HG02588 (cell line): ENCODE measurements around the gene C17orf50.

Source experiments
- ATAC-seq: cut with Tn5 transposase; IDR thresholded peaks from one replicate; pipeline ENCODE4 v1.9.1; 2021; ENCODE audit warnings: mild to moderate bottlenecking, moderate library complexity; ENCODE audit not compliant: unreplicated experiment

C17orf50 gene

GRCh38 chr17:35760587-35760986, at the start of gene C17orf50:
TSS of gene C17orf50 (plus strand) at chr17:35760887. CDS start at chr17:35760942, 55 bp downstream.
- ATAC-seq = no peak

- no peak for ATAC-seq
Observed at GRCh38 chr17:35710950-35711349, 49.7 kb upstream of the C17orf50 start.

- no peak for ATAC-seq
Observed at GRCh38 chr17:35713069-35713728, 47.5 kb upstream of the C17orf50 start.

- ATAC-seq = no peak
Observed at GRCh38 chr17:35714988-35715387, 45.7 kb upstream of the C17orf50 start.

GRCh38 chr17:35715416-35715815, 45.3 kb upstream of the C17orf50 start:
- ATAC-seq = no peak

- no peak for ATAC-seq
Observed at GRCh38 chr17:35716173-35716572, 44.5 kb upstream of the C17orf50 start.

- no peak for ATAC-seq
Observed at GRCh38 chr17:35716897-35717465, 43.7 kb upstream of the C17orf50 start.

GRCh38 chr17:35717475-35717874, 43.2 kb upstream of the C17orf50 start:
- ATAC-seq = no peak

GRCh38 chr17:35723735-35724134, 37.0 kb upstream of the C17orf50 start:
- ATAC-seq = no peak

- no peak for ATAC-seq
Observed at GRCh38 chr17:35725058-35725457, 35.6 kb upstream of the C17orf50 start.

GRCh38 chr17:35725802-35726126, 34.9 kb upstream of the C17orf50 start:
- ATAC-seq = no peak

GRCh38 chr17:35726127-35726952, 34.3 kb upstream of the C17orf50 start:
- ATAC-seq = no peak

- ATAC-seq = no peak
Observed at GRCh38 chr17:35726953-35727460, 33.7 kb upstream of the C17orf50 start.

- no peak for ATAC-seq
Observed at GRCh38 chr17:35727635-35728034, 33.1 kb upstream of the C17orf50 start.

GRCh38 chr17:35728551-35728950, 32.1 kb upstream of the C17orf50 start:
- no peak for ATAC-seq

- no peak for ATAC-seq
Observed at GRCh38 chr17:35729405-35729833, 31.3 kb upstream of the C17orf50 start.

- ATAC-seq = no peak
Observed at GRCh38 chr17:35730400-35731005, 30.2 kb upstream of the C17orf50 start.

- no peak for ATAC-seq
Observed at GRCh38 chr17:35731239-35731916, 29.3 kb upstream of the C17orf50 start, which contains the start of gene RASL10B. TSS of gene RASL10B (plus strand) at chr17:35731639. CDS start at chr17:35735185, 3,546 bp downstream.

GRCh38 chr17:35731917-35732805, 28.5 kb upstream of the C17orf50 start:
- ATAC-seq = no peak

- ATAC-seq = no peak
Observed at GRCh38 chr17:35732806-35733136, 27.9 kb upstream of the C17orf50 start.
